ENCODE data around the gene MAPK12.

Gene MAPK12

DNA sequence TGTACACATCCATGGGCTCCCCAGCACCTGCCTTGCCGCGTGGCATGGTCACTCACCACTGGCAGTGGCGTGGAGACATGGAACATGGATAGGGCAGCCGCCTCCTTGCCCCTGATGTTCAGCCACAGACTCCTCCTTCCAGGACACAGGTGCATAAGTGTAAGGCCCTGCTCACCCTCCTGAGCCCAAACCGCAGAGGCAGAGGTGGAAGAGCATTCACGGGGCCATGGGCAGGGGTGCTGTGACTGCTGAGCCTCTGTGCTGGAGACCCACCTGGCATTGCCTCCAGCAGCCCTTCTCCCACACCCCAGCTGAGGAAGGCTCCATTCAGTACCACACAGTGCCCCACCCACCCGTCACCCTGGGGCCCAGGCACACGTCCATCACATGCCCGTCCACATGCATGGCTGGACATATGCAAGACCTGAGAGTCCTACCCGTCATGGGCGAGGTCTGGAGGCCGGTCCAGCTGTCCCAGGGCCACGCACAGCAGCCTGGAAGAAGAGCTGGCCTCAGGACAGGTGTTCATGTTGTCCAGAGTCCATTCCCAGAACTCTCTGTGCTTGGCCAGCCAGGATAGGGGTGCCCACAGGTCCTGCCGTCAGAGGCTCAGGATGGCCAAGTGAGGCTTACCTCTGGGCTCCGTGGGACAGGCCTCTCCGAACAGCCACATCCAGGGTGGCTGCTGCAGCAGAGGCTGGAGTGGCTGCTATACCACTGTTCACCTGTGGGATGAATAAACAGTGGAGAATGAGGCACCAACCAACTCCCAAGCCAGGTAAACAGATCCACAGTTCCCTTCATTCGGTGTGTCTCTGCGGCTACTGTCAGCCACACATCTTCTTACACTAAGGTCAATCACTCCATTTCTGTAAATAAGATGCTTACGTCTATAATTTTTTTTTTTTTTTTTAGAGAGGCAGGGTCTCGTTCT, 15.0 kb downstream of the MAPK12 start:
- no peak for DNase-seq (ENCODE audit: low read depth)
- TF ChIP-seq, protein P1, sequence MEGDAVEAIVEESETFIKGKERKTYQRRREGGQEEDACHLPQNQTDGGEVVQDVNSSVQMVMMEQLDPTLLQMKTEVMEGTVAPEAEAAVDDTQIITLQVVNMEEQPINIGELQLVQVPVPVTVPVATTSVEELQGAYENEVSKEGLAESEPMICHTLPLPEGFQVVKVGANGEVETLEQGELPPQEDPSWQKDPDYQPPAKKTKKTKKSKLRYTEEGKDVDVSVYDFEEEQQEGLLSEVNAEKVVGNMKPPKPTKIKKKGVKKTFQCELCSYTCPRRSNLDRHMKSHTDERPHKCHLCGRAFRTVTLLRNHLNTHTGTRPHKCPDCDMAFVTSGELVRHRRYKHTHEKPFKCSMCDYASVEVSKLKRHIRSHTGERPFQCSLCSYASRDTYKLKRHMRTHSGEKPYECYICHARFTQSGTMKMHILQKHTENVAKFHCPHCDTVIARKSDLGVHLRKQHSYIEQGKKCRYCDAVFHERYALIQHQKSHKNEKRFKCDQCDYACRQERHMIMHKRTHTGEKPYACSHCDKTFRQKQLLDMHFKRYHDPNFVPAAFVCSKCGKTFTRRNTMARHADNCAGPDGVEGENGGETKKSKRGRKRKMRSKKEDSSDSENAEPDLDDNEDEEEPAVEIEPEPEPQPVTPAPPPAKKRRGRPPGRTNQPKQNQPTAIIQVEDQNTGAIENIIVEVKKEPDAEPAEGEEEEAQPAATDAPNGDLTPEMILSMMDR (IDR thresholded peaks at IDR 0.05; ENCODE audit: low read depth, low read length, missing control alignments) = peak; percentile 40
- no peak overlapping the region for H3K4me3 ChIP-seq (ENCODE audit: low read depth, low read length)

DNA sequence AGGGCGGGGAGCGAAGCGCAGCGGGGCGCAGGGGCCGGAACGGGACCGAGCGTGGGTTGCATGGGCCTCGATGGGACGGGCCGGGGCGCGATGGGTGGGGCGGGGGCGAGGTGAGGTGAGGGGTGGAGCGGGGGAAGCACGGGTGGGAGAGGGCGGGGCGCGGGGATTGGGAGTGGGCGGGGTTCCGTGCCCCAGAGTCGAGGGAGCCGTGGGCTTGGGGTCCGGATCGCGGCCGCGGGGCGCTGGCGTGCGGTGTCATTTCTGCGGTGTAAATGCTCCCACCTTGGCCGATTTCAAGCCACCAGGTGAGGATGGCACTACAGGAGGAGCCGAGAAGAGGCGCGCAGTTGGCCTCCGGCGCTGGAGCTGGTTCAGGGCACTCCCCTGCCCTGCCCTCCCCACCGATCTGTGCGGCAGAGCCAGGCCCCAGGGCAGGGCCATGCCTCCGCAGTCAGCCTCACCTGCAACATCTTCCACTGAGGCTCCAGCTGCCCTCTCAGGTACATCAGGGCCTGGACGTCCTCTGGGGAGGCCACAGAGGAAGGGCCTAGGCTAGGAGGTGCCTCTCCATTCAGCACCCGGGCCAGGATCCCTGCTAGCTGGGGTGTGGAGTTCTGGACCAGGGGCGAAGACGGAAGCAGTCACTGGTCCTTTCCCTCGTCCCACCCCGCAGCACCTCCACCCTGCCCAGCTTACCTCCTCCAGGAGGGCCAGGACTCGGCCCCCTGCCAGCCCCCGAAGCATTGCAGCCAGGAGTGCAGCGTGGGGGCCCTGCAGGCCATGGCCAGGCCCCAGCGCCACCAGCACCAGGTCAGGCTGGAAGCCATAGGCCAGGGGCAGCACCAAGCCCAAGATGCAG, 16.0 kb downstream of the MAPK12 start:
- TF ChIP-seq, protein P1 (IDR thresholded peaks at IDR 0.05; ENCODE audit: low read depth, low read length, missing control alignments) = no peak
- peak overlapping the region; percentile 93 for H3K4me3 ChIP-seq (ENCODE audit: low read depth, low read length)
- DNase-seq (ENCODE audit: low read depth) = no peak

GRCh38 chr22:50244420-50245213, 16.9 kb downstream of the MAPK12 start, which contains the start of gene TUBGCP6:
TSS of gene TUBGCP6 (minus strand) at chr22:50245023. CDS start at chr22:50244459, 564 bp downstream.
- peak within 1 kb of the TSS; percentile 93 for H3K4me3 ChIP-seq (ENCODE audit: low read depth, low read length)
- TF ChIP-seq, protein P1 (IDR thresholded peaks at IDR 0.05; ENCODE audit: low read depth, low read length, missing control alignments) = peak; percentile 37
- peak; percentile 67 for DNase-seq (ENCODE audit: low read depth)

DNA sequence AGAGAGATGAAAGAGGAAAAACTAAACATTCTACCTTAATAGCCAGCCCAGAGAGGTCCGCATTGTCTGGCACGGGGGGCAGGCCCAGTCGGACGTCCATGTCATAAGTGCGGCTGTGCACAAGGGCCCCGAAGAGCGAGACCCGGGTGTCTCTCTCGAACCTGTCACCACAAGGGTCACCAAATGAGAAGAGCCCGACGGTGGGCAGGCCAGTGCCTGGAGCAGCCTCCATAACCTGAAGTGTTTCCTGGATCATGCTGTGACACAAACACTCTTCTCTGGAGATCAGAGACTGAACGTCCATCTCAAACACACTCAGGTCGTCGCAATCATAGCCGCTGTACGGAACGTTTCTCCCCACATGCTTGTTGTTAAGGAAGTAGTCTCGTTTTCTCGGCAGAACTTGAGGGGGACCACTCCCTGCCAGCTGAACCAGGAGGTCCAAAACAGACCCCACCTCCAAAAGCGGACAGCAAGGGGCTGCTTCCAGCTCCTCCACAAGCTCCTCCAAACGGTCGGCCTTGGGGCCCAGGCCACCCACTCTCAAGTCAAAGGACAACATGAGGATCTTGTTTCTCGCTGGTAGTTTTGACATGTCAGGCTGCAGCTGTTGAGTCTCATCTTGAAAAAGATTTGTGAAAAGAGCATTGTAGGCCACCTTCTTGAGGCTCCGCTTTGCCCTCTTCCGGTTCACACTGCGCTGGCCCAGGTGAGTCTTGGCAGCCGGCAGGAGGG, 17.6 kb downstream of the MAPK12 start:
- TF ChIP-seq, protein P1 (IDR thresholded peaks at IDR 0.05; ENCODE audit: low read depth, low read length, missing control alignments) = no peak
- DNase-seq (ENCODE audit: low read depth) = no peak

DNA sequence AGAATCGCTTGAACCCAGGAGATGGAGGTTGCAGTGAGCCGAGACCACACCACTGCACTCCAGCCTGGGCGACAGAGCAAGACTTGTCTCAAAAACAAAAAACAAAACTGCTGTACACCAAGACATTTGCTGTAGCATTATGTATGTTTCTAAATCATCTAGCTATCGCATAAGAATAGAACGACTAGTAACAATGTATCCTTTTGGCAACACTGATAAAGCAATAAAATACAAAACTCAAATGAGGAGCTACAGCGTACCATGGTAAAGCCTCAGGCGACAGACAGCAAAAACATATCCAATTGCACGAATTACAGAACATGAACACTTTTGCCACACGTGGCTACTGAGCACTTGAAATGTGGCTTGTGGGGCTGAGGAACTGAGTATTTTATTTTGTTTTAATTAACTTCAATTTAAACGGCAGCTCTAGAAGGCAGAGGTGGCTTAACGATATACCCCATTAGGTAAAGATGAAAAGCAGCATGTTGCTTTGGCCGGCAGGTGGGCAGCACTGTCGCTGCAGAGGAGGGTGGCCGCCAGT, 19.0 kb downstream of the MAPK12 start:
- DNase-seq (ENCODE audit: low read depth) = no peak
- TF ChIP-seq, protein P1 (IDR thresholded peaks at IDR 0.05; ENCODE audit: low read depth, low read length, missing control alignments) = no peak
- H3K4me3 ChIP-seq (ENCODE audit: low read depth, low read length) = peak overlapping the region; percentile 93

More for the DNA sequence above, 17.6 kb downstream of the MAPK12 start:
- H3K4me3 ChIP-seq (ENCODE audit: low read depth, low read length) = peak overlapping the region; percentile 93

Data from GM12864 (cell line).